GM21381 (cell line): Measurements from ENCODE around the gene ADCK2.
"Not testable (repeated sequence)": the region's sequence is repeated elsewhere in the genome, so short reads cannot be mapped to it uniquely, and the experiment has no call there.

Source experiments
- ATAC-seq: cut with Tn5 transposase; IDR thresholded peaks from one replicate; pipeline ENCODE4 v1.9.1; 2021; ENCODE audit warnings: mild to moderate bottlenecking, moderate library complexity; ENCODE audit not compliant: unreplicated experiment

The ADCK2 gene

GRCh38 chr7:140646931-140647647 lies 25.7 kb upstream of the ADCK2 start:
- peak; percentile 81 for ATAC-seq

GRCh38 chr7:140649556-140650205 lies 23.1 kb upstream of the ADCK2 start:
- no peak for ATAC-seq

- no peak for ATAC-seq
Observed at GRCh38 chr7:140650367-140650766, 22.4 kb upstream of the ADCK2 start.

GRCh38 chr7:140653319-140654108 lies 19.2 kb upstream of the ADCK2 start:
- ATAC-seq: no peak

GRCh38 chr7:140654109-140654387 lies 18.7 kb upstream of the ADCK2 start:
- no peak for ATAC-seq

GRCh38 chr7:140654661-140655060 lies 18.1 kb upstream of the ADCK2 start:
- no peak for ATAC-seq

- no peak for ATAC-seq
Observed at GRCh38 chr7:140655511-140656408, 17.0 kb upstream of the ADCK2 start.

- peak; percentile 98 for ATAC-seq
Observed at GRCh38 chr7:140656548-140657515, 15.9 kb upstream of the ADCK2 start.

- no peak for ATAC-seq
Observed at GRCh38 chr7:140657891-140658290, 14.9 kb upstream of the ADCK2 start.

GRCh38 chr7:140659856-140660255 lies 12.9 kb upstream of the ADCK2 start:
- no peak for ATAC-seq

GRCh38 chr7:140661124-140661523 lies 11.6 kb upstream of the ADCK2 start:
- ATAC-seq: no peak

- not testable (repeated sequence) for ATAC-seq
Observed at GRCh38 chr7:140662938-140663337, 9.8 kb upstream of the ADCK2 start.

GRCh38 chr7:140667476-140667875 lies 5.3 kb upstream of the ADCK2 start:
- no peak for ATAC-seq

- ATAC-seq: no peak
Observed at GRCh38 chr7:140668641-140669040, 4.1 kb upstream of the ADCK2 start.

GRCh38 chr7:140669352-140669751 lies 3.4 kb upstream of the ADCK2 start:
- no peak for ATAC-seq

- ATAC-seq: not testable (repeated sequence)
Observed at GRCh38 chr7:140669862-140670261, 2.9 kb upstream of the ADCK2 start.

- ATAC-seq: no peak
Observed at GRCh38 chr7:140670343-140670935, 2.3 kb upstream of the ADCK2 start.

- ATAC-seq: no peak
Observed at GRCh38 chr7:140671966-140672365, 779 bp upstream of the ADCK2 start.

- ATAC-seq: peak; percentile 39
Observed at GRCh38 chr7:140673063-140673773, 473 bp downstream of the ADCK2 start.
